Lung (tissue), 12 donors: Measurements from ENCODE around the gene FZD4. TPM values are rescaled to one million over a fixed set of nuclear protein-coding genes. Genes with fewer than 3 reads are reported as not detected.

Experiments used
- ATAC-seq: fragments of 200-7000 bp; cut with Tn5 transposase; one replicate; pipeline ENCODE4 v1.9.1; 2020; ENCODE audit warnings: moderate number of reproducible peaks; ENCODE audit not compliant: insufficient read depth, low FRiP score
- DNase-seq, 3 donors: peaks; one replicate each; pipeline ENCODE4 v3.0.0-alpha.2; 2013 to 2017
- H3K27ac ChIP-seq, 2 donors: one replicate each; pipeline ENCODE4 v1.5.1; 2013; ENCODE audit warnings: mild to moderate bottlenecking in 2 of 2, moderate library complexity in 2 of 2, control low read depth in 1 of 2, inconsistent platforms in 1 of 2, low read depth in 1 of 2, low read length in 1 of 2
- H3K27me3 ChIP-seq, 3 donors: one replicate each; pipeline ENCODE4 v1.5.1; 2013; ENCODE audit warnings: low read length in 2 of 3; ENCODE audit not compliant: control insufficient read depth in 3 of 3, insufficient read depth in 3 of 3
- H3K36me3 ChIP-seq, 4 donors: one replicate each; pipeline ENCODE4 v1.5.1; 2013; ENCODE audit warnings: low read length in 4 of 4, mild to moderate bottlenecking in 1 of 4, moderate library complexity in 1 of 4; ENCODE audit not compliant: control insufficient read depth in 4 of 4, insufficient read depth in 4 of 4
- H3K4me1 ChIP-seq, 5 donors: one replicate each; pipeline ENCODE4 v1.5.1; 2013; ENCODE audit warnings: low read length in 5 of 5, mild to moderate bottlenecking in 2 of 5, moderate library complexity in 1 of 5; ENCODE audit not compliant: control insufficient read depth in 5 of 5, insufficient read depth in 5 of 5
- H3K4me3 ChIP-seq: one replicate; pipeline ENCODE4 v1.5.1; 2013; ENCODE audit warnings: mild to moderate bottlenecking, control low read depth, moderate library complexity
- H3K9ac ChIP-seq, 2 donors: one replicate each; pipeline ENCODE4 v1.5.1; 2013; ENCODE audit warnings: low read length in 2 of 2, control low read depth in 1 of 2; ENCODE audit not compliant: insufficient read depth in 1 of 2
- H3K9me3 ChIP-seq, 4 donors: one replicate each; pipeline ENCODE4 v1.5.1; 2013; ENCODE audit warnings: low read length in 3 of 4, mild to moderate bottlenecking in 1 of 4, moderate library complexity in 1 of 4; ENCODE audit not compliant: control insufficient read depth in 4 of 4, insufficient read depth in 3 of 4
- CTCF ChIP-seq: IDR thresholded peaks from 2 replicates; pipeline ENCODE4 v1.5.1; 2012; ENCODE audit warnings: mild to moderate bottlenecking; ENCODE audit errors: control extremely low read depth, extremely low read depth
- whole genome bisulfite sequencing, 2 donors: extraction: QIAGEN DNeasy Blood & Tissue Kit; methylation state at CpG; one replicate each; pipeline ENCODE4 v1.1.7; 2013; 5-methylcytosine and 5-hydroxymethylcytosine counted together
- polyA plus RNA-seq, 2 donors: library from polyadenylated mRNA; stranded (reverse); fragments of 200-250 nt; gene quantifications; one replicate each; pipeline ENCODE4 v1.2.1, GENCODE V29; 2013
- total RNA-seq, 2 donors: library from RNA; depleted of rRNA in 1 of 2; stranded (reverse); fragments of >200 nt in 1 of 2; gene quantifications; one replicate each; pipeline ENCODE4 v1.2.1, GENCODE V29; 2014 to 2021
- donor health status: control.
- donor health status: control.
- donor health status: Bipolar disorder and iron deficiency.
- donor health status: healthy.
- donor health status: DM: yes; HTN: yes; CAD: no.

Gene FZD4
- total and polyA plus RNA-seq, 4 donors, result 12.0 to 40.0 (median 20.9) TPM

- 77 to 90% methylated on average over 6 of the region's 6 CpGs for WGBS, 2 donors
- no peaks in the 10 kb centered on the region for H3K27me3 ChIP-seq
- no peak overlapping the region for H3K4me3 ChIP-seq
- ATAC-seq (no peak), DNase-seq (peak; percentile 43 to 74 (median 70))
- H3K4me1 ChIP-seq, result peaks cover 0 to 27% (median 4%) of the 10 kb centered on the region in 5 donors
- no peak overlapping the region for H3K9ac ChIP-seq
- TF ChIP-seq CTCF, result no peak
- peaks cover 0 to 2% (median 0%) of the 10 kb centered on the region in 4 donors for H3K36me3 ChIP-seq
- no peaks in the 10 kb centered on the region for H3K9me3 ChIP-seq
- H3K27ac ChIP-seq, result no peak overlapping the region
These were observed 40.2 kb downstream of the FZD4 start for GRCh38 chr11:86914865-86915519.

- TF ChIP-seq CTCF, result no peak
- no peak overlapping the region for H3K27ac ChIP-seq
- H3K4me3 ChIP-seq, result no peak overlapping the region
- no peaks in the 10 kb centered on the region for H3K9me3 ChIP-seq
- no peak for ATAC-seq
- 0 to 36% methylated on average over 1 of the region's 1 CpG for whole genome bisulfite sequencing, 2 donors
- H3K9ac ChIP-seq, result no peak overlapping the region
- peaks cover 0 to 16% (median 4%) of the 10 kb centered on the region in 5 donors for H3K4me1 ChIP-seq
- H3K36me3 ChIP-seq, result peaks cover 0 to 2% (median 0%) of the 10 kb centered on the region in 4 donors
- H3K27me3 ChIP-seq, result no peaks in the 10 kb centered on the region
- DNase-seq, result no peak
These were observed 43.0 kb downstream of the FZD4 start for GRCh38 chr11:86912238-86912637.

- Histone ChIP-seq H3K4me3 (no peak overlapping the region), H3K27me3 (no peaks in the 10 kb centered on the region), H3K9me3 (no peaks in the 10 kb centered on the region), H3K4me1 (peaks cover 0 to 7% (median 0%) of the 10 kb centered on the region in 5 donors), H3K27ac (no peak overlapping the region), H3K36me3 (peaks cover 0 to 2% (median 0%) of the 10 kb centered on the region in 4 donors), H3K9ac (no peak overlapping the region)
- no peak for ATAC-seq
- TF ChIP-seq CTCF, result no peak
- WGBS, 2 donors, result 84 to 93% methylated on average over 3 of the region's 3 CpGs
- DNase-seq, result no peak
These were observed 44.6 kb downstream of the FZD4 start for GRCh38 chr11:86910592-86910991.
